Measurements from ENCODE around the gene PPL.

Gene PPL

DNA sequence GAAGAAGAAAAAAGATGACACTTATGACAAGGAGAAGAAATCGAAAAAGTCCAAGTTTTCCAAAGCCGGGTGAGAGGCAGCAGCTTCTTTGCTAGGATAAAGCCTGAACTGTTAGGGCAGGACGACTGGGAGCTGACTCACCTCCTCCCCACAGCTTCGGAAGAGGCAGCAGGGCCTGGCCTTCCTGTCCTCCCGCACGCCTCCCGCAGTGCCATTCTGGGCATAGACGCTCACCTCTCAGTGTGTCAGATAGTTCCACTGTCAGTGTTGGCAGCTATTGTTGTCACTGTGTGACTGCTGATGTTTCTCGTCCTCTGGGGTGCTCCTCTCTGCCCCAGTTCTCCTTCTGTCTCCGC is 77.1 kb downstream of the PPL start:
- no peak for DNase-seq

DNA sequence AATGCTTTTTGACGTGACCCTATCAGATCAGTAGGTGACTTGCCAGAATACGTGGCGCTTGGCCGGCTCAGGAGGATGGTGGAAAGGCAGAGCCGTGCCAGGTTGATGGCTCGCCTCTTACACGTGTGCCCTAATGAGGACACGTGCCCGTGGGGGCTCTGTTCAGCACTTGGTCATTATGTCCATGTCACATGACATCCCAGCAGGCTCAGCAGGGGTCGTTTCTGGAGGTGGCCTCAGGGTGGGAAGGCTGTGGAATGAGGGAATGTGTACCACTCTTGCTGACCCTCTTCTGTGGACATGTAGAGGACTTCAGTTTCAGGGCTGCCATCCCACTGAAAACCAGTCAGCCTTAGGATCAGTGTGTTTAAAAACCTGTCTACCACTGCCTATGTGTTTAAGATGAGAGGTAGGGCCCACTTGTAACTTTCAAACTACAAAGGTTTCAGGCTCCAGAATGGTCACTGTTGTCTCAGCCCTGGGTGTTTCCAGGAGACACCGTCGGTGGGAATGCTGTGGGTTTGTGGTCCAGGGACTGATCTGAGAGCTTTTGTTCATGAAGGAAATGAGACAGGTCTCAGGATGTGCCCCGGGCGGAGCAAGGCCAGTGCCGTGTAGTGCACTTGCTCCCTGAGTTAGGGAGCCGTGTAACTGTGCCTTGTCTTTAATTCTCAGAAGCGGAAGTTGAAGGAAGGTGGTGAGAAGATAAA is 77.6 kb downstream of the PPL start:
- DNase-seq = no peak

- no peak for DNase-seq
Observed at GRCh38 chr16:4855804-4856203, 81.1 kb downstream of the PPL start.

GRCh38 chr16:4855371-4855770 is 81.6 kb downstream of the PPL start:
- DNase-seq = no peak

DNA sequence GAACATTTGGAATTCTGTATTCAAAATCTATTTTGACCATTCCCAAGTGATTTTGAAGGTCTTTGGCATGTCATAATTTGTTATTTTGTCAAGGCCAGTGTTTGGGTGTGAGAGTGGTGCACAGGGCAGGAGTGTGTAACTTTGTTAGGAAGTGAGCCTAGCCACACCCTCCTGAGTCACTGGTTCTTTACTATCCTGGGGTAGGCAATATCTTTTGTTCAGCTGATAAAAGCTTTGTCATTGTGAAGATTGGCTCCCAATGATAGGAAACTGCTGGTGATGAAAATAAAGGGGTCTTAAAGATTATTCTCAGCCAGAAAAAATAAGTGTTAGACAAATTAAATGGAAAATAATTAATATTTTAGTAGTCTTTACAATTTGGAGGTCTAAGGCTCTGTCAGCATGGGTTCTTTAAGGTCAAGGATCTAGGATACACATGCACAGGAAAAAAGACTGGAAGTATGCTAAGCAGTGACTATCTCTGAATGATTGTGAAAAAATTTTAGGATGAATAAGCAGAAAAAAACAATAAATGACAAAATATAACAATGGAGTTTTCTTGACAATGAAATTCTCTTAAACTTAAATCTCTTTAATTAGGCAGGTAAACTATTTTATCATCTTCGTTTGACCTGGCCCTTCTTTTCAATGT is 84.6 kb downstream of the PPL start:
- no peak for DNase-seq

DNA sequence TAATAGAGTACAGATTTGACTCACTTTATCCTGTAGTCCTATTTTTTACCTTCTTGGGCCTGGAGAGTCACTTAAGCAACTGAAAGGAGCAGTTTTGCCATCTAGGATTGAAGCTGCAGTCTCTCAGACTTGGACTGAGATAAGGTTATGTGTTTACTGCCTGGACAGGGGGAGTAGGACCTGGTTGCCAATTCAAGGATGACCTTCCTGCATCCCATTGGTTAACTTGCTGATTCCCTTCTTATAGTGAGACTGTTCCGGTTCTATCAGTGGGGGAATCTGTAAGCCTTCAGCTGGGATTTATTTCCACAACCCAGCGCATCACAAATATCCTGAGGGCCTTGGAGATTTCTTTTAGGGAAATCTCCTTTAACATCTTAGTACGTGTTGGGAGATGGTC is 86.7 kb downstream of the PPL start:
- DNase-seq = no peak

DNA sequence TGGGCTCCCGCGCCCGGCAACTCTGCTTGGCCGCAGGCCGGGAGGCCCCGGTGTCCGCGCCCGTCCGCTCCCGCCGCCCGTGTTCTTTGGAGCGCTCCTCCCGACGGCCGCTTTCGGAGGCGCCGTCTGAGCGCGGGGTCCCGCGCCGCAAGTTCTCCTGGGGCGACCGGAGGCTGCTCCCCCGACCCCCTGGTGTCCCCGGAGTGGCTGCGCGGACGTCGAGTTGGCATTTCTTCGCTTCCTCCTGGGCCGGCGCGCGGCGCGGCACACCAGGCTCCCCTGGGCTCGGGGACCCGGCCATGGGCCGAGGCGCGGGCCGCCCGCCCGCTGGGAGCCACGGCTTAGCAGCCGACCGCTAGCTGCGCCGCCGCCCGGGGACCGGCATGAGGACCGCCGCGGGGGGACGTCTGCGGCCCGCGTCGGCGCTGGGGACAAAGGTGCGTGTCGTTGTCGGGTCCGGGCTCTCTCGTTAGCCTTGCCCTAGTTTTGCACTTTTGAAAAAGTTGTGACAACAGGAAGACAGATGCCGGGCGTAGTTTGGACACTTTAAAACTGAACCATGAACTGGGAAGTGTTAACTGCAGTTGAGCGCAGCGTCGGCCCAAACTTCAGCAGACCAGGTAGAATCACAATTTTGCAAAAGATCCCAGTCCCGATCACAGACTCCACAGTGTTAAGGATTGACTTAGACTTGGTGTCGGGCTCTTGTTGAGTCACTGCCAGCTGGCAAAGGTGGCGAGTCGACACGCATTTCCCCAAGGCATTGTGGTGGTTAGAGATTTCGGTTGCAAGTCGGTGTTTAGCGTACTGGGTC is 89.0 kb downstream of the PPL start:
- peak in 1 of 2 experiments; percentile 25 for DNase-seq

DNA sequence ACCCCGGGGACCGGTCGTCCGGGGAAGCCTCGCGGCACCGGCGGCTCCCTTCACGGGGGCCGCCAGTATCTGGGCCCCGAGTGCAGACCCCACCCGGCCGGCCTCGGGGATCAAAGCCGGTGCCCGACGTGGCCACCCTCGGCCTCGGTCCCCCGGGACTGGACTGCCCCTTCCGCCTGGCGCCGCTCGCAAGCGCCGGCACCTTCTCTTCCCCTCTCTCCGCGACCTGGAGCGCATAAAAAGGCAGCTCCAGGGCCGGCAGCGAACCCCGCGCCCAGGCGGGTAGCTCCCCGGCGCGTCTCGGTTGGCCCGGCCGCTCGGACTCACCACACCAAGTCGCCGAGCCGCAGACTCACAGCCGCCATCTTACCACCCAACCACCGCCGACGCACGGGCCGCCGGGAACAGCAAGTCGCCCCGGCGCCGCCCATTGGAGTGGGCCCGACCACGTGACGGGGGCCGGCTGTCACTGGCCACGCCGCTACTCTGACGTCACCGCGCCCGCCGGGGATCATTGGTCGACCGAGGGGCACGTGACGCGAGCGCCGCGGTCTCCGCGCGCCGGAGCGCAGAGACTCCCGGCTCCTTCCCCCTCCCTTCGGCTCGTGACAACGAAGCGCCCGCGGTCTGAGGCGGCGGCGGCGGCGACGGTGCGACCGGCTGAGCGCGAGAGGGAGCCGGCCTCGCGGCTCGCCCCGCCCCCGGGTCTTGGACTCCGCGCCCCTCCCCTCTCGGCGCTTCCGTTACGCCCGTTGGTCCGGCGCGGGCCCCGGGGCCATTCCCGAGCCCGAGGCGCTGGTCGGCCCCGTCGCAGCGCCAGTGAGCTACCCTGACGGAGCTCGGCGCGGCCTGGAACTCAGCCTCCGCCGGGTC is 89.8 kb downstream of the PPL start, which contains the start of the genes GLYR1 and UBN1:
GLYR1 (minus strand) TSS at position 388 of the 873 bp plus-strand sequence; CDS start at position 365, 23 bp downstream.
UBN1 (plus strand) TSS at position 581 of the 873 bp plus-strand sequence. CDS start 5,437 bp downstream, outside the sequence.
- peak; percentile 95 to 96 for DNase-seq

GRCh38 chr16:4846503-4846900 is 90.4 kb downstream of the PPL start:
- DNase-seq = no peak

DNA sequence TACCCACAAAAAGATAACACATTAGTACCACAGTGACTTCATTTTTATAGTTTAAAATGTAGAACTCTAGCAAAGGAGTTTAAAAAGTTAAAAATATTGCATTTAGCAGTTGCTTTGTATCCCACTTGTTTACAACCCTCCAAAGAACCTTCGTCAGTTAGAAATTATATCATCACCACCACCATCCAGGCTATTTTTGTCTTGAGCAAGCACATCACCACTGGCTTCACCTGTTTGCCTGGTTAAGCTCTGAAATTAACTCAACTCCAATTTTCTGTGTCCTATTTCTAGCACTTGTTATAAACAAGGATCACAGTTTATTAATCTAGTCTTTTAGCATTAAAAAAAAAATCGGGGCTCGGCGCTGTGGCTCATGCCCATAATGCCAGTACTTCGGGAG is 96.0 kb downstream of the PPL start:
- DNase-seq = no peak

DNA sequence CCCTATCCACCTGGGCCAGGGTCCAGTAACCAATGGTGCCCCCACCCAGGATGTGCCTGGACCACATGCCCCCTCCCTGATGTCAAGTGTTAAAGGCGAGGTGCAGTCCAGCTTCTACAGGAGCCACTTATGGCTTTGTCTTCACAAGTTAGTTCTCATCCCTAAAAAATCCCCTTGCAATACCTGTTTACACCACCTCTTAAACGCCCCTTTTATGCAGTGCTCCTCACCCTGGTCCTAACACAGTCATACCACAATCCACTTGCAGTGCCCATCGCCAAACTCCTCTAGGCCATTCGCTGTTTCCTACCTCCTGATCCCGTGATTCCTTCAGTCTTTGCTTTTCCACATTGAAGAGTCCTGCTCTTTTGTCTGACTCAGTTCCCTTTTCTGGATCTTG is 97.0 kb downstream of the PPL start:
- no peak for DNase-seq

- DNase-seq = no peak
Observed at GRCh38 chr16:4837733-4838501, 99.0 kb downstream of the PPL start.

DNA sequence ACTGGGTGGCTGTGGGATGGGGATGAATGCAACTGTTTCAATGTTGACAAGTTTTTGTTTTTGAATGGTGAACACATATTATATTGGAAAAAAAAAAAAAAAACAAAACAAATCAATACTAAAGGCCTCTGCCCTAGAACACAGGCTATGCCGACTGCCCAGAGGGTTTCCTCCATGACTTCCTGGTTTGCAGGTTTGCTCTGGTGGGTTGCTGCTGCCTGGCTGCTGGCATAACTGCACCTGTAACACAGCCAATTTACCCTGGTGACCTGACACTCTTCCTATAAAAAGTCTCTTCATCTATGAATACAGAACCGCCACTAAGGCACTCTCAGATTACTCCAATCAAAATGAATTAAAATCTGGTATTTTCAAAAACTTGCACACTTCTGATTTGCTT is 100.2 kb downstream of the PPL start:
- no peak for DNase-seq

- DNase-seq = no peak
Observed at GRCh38 chr16:4833584-4833983, 103.4 kb downstream of the PPL start.

DNA sequence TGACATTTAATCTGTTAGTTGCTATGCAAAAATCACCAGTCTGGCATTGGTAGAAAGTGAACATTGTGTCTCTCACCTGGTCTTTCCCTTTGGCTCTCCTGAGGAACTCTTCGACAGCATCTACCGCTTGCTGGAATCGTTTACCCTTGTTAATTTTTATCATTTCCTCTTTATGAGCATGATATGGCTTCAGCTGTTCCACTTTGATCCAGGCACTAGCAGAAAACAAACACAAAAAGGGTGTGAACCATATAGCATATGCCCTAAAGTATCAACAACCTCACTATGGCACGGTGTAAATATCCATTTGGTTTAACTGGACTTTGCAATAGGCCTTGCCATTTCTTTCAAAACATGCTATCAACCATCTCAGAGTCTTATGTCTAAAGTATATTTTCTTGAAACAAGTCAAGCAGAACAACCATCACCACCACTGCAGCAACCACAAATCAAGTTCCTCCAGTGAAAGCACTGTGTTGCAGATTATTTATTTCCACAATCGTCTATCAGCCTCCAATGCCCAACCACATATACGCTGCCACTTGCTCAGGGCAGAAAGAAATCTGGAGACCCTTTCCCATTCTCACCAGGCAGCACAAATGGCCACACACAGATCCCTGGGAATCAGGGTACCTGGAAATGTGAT is 104.1 kb downstream of the PPL start:
- no peak for DNase-seq

Data from SHP77 (cell line).